ENCODE data around the gene EPHB3. TPM values are rescaled to one million over a fixed set of nuclear protein-coding genes. Genes with fewer than 3 reads are reported as not detected.

The EPHB3 gene
- total and polyA plus RNA-seq, 7 donors = 0.08 to 1.6 (median 0.63) TPM

GRCh38 chr3:184543256-184543655, 18.3 kb upstream of the EPHB3 start:
- WGBS, 3 donors = 59 to 68% (median 59%) methylated on average over 6 of the region's 6 CpGs

GRCh38 chr3:184543843-184544512, 17.6 kb upstream of the EPHB3 start:
- H3K27me3 ChIP-seq (ENCODE audit: insufficient read depth in 3 of 3, low read length in 2 of 3) = peaks cover 0 to 23% (median 5%) of the 10 kb centered on the region in 3 donors
- ATAC-seq (peak; percentile 85 to 96 (median 90)), DNase-seq (peak; percentile 36 to 74)
- 2 to 7% (median 6%) methylated on average over 17 to 18 of the region's 18 CpGs for whole genome bisulfite sequencing, 3 donors
- H3K4me1 ChIP-seq = no peaks in the 10 kb centered on the region
- H3K36me3 ChIP-seq (ENCODE audit: insufficient read depth in 1 of 2, low read depth in 1 of 2) = no peaks in the 10 kb centered on the region
- intact Hi-C loops (cut with DNase I) = loop anchor here in 1 of 2 donors (2.0 kb wide), 1 partner anchor 173 kb away; no protein-coding TSS in a partner anchor
- TF ChIP-seq CTCF (IDR thresholded peaks at IDR 0.05) = peak; percentile 97
- no peaks in the 10 kb centered on the region for H3K9me3 ChIP-seq
- H3K27ac ChIP-seq = no peak overlapping the region
- no peak overlapping the region for H3K4me3 ChIP-seq

More at GRCh38 chr3:184543256-184543655, 18.3 kb upstream of the EPHB3 start:
- no peak for TF ChIP-seq CTCF (IDR thresholded peaks at IDR 0.05)
- Histone ChIP-seq H3K27ac (no peak overlapping the region), H3K4me3 (no peak overlapping the region), H3K27me3 (ENCODE audit: insufficient read depth in 3 of 3, low read length in 2 of 3) (peaks cover 0 to 28% (median 5%) of the 10 kb centered on the region in 3 donors), H3K9me3 (no peaks in the 10 kb centered on the region), H3K4me1 (no peaks in the 10 kb centered on the region), H3K36me3 (ENCODE audit: insufficient read depth in 1 of 2, low read depth in 1 of 2) (no peaks in the 10 kb centered on the region)
- DNase-seq (no peak), ATAC-seq (no peak)
- intact Hi-C loops (cut with DNase I) = no loop called here

GRCh38 chr3:184544513-184544861, 17.1 kb upstream of the EPHB3 start:
- Histone ChIP-seq H3K27ac (no peak overlapping the region), H3K9me3 (no peaks in the 10 kb centered on the region), H3K4me3 (no peak overlapping the region), H3K4me1 (no peaks in the 10 kb centered on the region), H3K36me3 (ENCODE audit: insufficient read depth in 1 of 2, low read depth in 1 of 2) (no peaks in the 10 kb centered on the region), H3K27me3 (ENCODE audit: insufficient read depth in 3 of 3, low read length in 2 of 3) (peaks cover 0 to 18% (median 3%) of the 10 kb centered on the region in 3 donors)
- no peak for ATAC-seq
- TF ChIP-seq CTCF (IDR thresholded peaks at IDR 0.05) = no peak
- no peak for DNase-seq
- intact Hi-C loops (cut with DNase I) = loop anchor here in 1 of 2 donors (2.0 kb wide), 1 partner anchor 174 kb away; no protein-coding TSS in a partner anchor

GRCh38 chr3:184545769-184546168, 15.8 kb upstream of the EPHB3 start:
- DNase-seq (no peak), ATAC-seq (no peak)
- intact Hi-C loops (cut with DNase I) = loop anchor here in 1 of 2 donors (2.0 kb wide), 1 partner anchor 175 kb away; no protein-coding TSS in a partner anchor
- H3K4me3 ChIP-seq = no peak overlapping the region
- no peaks in the 10 kb centered on the region for H3K9me3 ChIP-seq
- no peak overlapping the region for H3K27ac ChIP-seq
- H3K27me3 ChIP-seq (ENCODE audit: insufficient read depth in 3 of 3, low read length in 2 of 3) = peaks cover 0 to 11% (median 3%) of the 10 kb centered on the region in 3 donors
- no peaks in the 10 kb centered on the region for H3K4me1 ChIP-seq
- 75 to 84% (median 79%) methylated on average over 3 of the region's 3 CpGs for WGBS, 3 donors
- H3K36me3 ChIP-seq (ENCODE audit: insufficient read depth in 1 of 2, low read depth in 1 of 2) = no peaks in the 10 kb centered on the region
- TF ChIP-seq CTCF (IDR thresholded peaks at IDR 0.05) = no peak
